Heart right ventricle (tissue), 16 donors: ENCODE data around the gene RIPOR1. TPM values are rescaled to one million over a fixed set of nuclear protein-coding genes. Genes with fewer than 3 reads are reported as not detected.
"Not testable (repeated sequence)": the region's sequence is repeated elsewhere in the genome, so short reads cannot be mapped to it uniquely, and the experiment has no call there.

Experiments
- ATAC-seq, 8 donors: fragments of 200-7000 bp; cut with Tn5 transposase; one replicate each; pipeline ENCODE4 v1.9.1; 2020; ENCODE audit warnings: mild to moderate bottlenecking in 8 of 8, moderate library complexity in 8 of 8, moderate number of reproducible peaks in 1 of 8
- DNase-seq, 2 donors: peaks; one replicate each; pipeline ENCODE4 v3.0.0-alpha.2; 2020
- H3K27ac ChIP-seq, 10 donors: fragments of 200-600 bp; sonication (generic) in 2 of 10; one replicate each; pipeline versions ENCODE4 v1.5.0 to v1.8.0; 2020 to 2022; ENCODE audit warnings: mild to moderate bottlenecking in 3 of 10
- H3K27me3 ChIP-seq, 7 donors: fragments of 200-600 bp; one replicate each; pipeline ENCODE4 v1.8.0; 2021 to 2022; ENCODE audit warnings: mild to moderate bottlenecking in 2 of 7
- H3K36me3 ChIP-seq, 9 donors: fragments of 200-600 bp; sonication (generic) in 1 of 9; one replicate each; pipeline versions ENCODE4 v1.5.0 to v1.8.0; 2020 to 2022; ENCODE audit warnings: mild to moderate bottlenecking in 2 of 9
- H3K4me1 ChIP-seq, 9 donors: fragments of 200-600 bp; sonication (generic) in 1 of 9; one replicate each; pipeline versions ENCODE4 v1.5.0 to v1.8.0; 2020 to 2022; ENCODE audit warnings: mild to moderate bottlenecking in 4 of 9
- H3K4me3 ChIP-seq, 10 donors: fragments of 200-600 bp; sonication (generic) in 2 of 10; one replicate each; pipeline versions ENCODE4 v1.5.0 to v1.8.0; 2020 to 2022; ENCODE audit warnings: mild to moderate bottlenecking in 7 of 10, moderate library complexity in 2 of 10
- H3K9me3 ChIP-seq, 11 donors: fragments of 200-600 bp in 10 of 11; sonication (generic) in 2 of 11; one replicate each; pipeline versions ENCODE4 v1.5.0 to v1.8.0; 2013 to 2022; ENCODE audit warnings: mild to moderate bottlenecking in 2 of 11, control low read depth in 1 of 11, moderate library complexity in 1 of 11
- WGBS, 2 donors: extraction: QIAGEN DNeasy Blood & Tissue Kit; methylation state at CpG; one replicate each; pipeline ENCODE4 v1.1.7; 2013; ENCODE audit warnings: inconsistent platforms in 1 of 2; 5-methylcytosine and 5-hydroxymethylcytosine counted together
- intact Hi-C, 10 donors: fragments of 100-400 bp; cut with DNase I; formaldehyde crosslinking; loops; one replicate each; pipeline versions ENCODE4 v1.11.1 to v1.14.2; 2022
- polyA plus RNA-seq, 2 donors: library from polyadenylated mRNA; stranded (reverse); fragments of 200-250 nt; gene quantifications; one replicate each; pipeline ENCODE4 v1.2.3, GENCODE V29; 2013
- total RNA-seq, 10 donors: library from RNA; stranded (reverse); fragmentation: NEBNext Ultra II Directional in 3 of 10; extraction: Animal tissue kit (Norgen Biotek cat#: 25700) in 3 of 10; gene quantifications; one replicate each; pipeline versions ENCODE4 v1.2.1 to v1.2.4, GENCODE V29; 2021 to 2023
- TF ChIP-seq, protein P1 (sequence below), 9 donors: fragments of 200-600 bp; sonication (generic) in 2 of 9; IDR thresholded peaks; one replicate each; pipeline versions ENCODE4 v1.5.0 to v1.8.0; 2021 to 2022; ENCODE audit warnings: antibody characterized with exemption in 9 of 9, mild to moderate bottlenecking in 5 of 9, moderate library complexity in 1 of 9
- donor health status: Arrhythmogenic right ventricular cardiomyopathy.
- donor health status: ischemic (EF 13 %, LVEDD 7.1; RV severe dilation, severe dysfunction).
- donor health status: healthy with polysubstance abuse.
- donor health status: DM: no; HTN: yes; CAD: no.
- donor health status: DM: no; HTN: no; CAD: no.
- donor health status: ischemic (EF 25% LVEDD 6.9; RV normal size, moderate dysfunction).
- donor health status: ischemic (EF 25% LVEDD 5.7; RV mildly dilated, moderate dysfunction).
- donor health status: healthy.
- donor health status: DM: yes; HTN: yes; CAD: no.
- donor health status: Ischemic cardiomyopathy.
- donor health status: ischemic (EF 35%, LVEDD 5.7; RV mildly dilated, moderate dysfunction).
- donor health status: nonischemic (EF 11% LVEDD 7.7; RV severe dilation, severe dysfunction).
- donor health status: DM: yes; HTN: yes; CAD: no.
- donor health status: PGD.
- donor health status: ischemic (EF 29% LVEDD 5.4; RV normal size, mild dysfunction).
- donor health status: nonischemic (EF 23%, LVEDD 6.1; RV moderate dilation, normal function).

Gene RIPOR1
- total and polyA plus RNA-seq, 12 donors, result 40.0 to 86.1 (median 69.2) TPM

DNA sequence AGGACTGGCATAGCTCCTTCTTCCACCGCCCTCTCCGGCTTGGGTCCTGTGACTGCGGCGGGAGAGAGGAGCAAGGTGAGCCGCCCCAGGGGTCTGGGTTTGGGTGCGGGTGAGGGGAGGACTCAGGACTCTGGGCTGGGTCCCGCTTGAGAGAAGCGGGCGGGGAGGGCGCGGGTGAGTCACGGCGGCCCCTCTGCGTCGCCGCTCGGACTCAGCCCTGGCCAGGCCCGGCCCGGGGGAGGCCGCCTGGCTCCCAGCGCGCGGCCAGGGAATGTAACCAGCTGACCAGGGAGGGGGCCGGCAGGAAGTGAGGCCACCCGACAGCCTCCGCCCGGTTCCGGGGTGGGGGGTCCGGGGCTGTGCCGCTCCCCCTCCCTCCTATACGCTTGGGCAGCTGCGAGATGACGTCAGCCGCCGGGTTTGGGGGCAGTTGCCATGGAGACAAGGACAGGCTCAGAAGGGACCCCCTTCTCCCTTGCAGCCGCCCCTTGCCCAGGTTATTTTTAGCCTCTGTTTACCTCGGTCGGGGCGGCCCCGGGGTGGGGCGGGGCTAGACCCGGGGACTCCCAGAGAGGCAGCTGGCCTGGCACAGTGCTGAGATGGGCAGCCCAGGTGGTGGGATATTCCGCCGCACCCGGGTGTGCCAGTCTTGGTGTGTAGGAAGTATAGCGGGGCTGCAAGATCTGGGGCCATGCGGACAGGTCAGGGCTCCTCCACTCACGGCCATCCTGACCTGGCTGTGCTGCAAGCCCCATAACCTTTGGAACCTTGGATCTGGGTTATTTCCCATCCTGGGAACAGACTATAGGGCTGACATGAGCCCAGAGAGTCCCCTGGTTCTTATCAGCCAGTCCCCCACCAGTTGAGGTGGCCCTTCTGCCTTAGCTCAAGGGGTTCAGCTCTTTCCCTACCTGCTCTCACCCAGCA lies 1.6 kb downstream of the RIPOR1 start:
- H3K4me3 ChIP-seq, result peak overlapping the region; percentile 77 to 99 (median 95)
- H3K27me3 ChIP-seq, result no peaks in the 10 kb centered on the region
- H3K4me1 ChIP-seq, result peaks cover 13 to 86% (median 57%) of the 10 kb centered on the region in 9 donors
- H3K36me3 ChIP-seq, result peaks cover 0 to 10% (median 0%) of the 10 kb centered on the region in 9 donors
- no peaks in the 10 kb centered on the region for H3K9me3 ChIP-seq
- TF ChIP-seq, protein P1, sequence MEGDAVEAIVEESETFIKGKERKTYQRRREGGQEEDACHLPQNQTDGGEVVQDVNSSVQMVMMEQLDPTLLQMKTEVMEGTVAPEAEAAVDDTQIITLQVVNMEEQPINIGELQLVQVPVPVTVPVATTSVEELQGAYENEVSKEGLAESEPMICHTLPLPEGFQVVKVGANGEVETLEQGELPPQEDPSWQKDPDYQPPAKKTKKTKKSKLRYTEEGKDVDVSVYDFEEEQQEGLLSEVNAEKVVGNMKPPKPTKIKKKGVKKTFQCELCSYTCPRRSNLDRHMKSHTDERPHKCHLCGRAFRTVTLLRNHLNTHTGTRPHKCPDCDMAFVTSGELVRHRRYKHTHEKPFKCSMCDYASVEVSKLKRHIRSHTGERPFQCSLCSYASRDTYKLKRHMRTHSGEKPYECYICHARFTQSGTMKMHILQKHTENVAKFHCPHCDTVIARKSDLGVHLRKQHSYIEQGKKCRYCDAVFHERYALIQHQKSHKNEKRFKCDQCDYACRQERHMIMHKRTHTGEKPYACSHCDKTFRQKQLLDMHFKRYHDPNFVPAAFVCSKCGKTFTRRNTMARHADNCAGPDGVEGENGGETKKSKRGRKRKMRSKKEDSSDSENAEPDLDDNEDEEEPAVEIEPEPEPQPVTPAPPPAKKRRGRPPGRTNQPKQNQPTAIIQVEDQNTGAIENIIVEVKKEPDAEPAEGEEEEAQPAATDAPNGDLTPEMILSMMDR (IDR thresholded peaks at IDR 0.05), result peak in 1 of 9 donors; percentile 9
- WGBS, 2 donors, result 2% methylated on average over 43 to 48 of the region's 48 CpGs
- intact Hi-C loops, result no loop called here
- ATAC-seq (peak; percentile 82 to 92 (median 87)), DNase-seq (peak; percentile 85 to 86)
- peak overlapping the region; percentile 94 to 100 (median 98) for H3K27ac ChIP-seq

- DNase-seq, result peak in 1 of 2 donors; percentile 45
Measured at GRCh38 chr16:67531247-67531646, 2.6 kb downstream of the RIPOR1 start.

GRCh38 chr16:67533024-67533560 lies 4.5 kb downstream of the RIPOR1 start:
- WGBS, 2 donors, result 51 to 57% methylated on average over 9 of the region's 9 CpGs
- peaks cover 20 to 87% (median 73%) of the 10 kb centered on the region in 9 donors for H3K4me1 ChIP-seq
- H3K27me3 ChIP-seq, result no peaks in the 10 kb centered on the region
- H3K36me3 ChIP-seq, result peaks cover 0 to 12% (median 0%) of the 10 kb centered on the region in 9 donors
- no peak overlapping the region for H3K4me3 ChIP-seq
- H3K27ac ChIP-seq, result peak overlapping the region in 7 of 10 donors; percentile 7 to 99 (median 37)
- no peaks in the 10 kb centered on the region for H3K9me3 ChIP-seq
- intact Hi-C loops, result no loop called here
- TF ChIP-seq, protein P1 (IDR thresholded peaks at IDR 0.05), result no peak
- no peak for ATAC-seq
- DNase-seq, result no peak

More at GRCh38 chr16:67531247-67531646, 2.6 kb downstream of the RIPOR1 start:
- Histone ChIP-seq H3K27me3 (no peaks in the 10 kb centered on the region), H3K4me1 (peaks cover 13 to 87% (median 59%) of the 10 kb centered on the region in 9 donors), H3K4me3 (peak overlapping the region in 6 of 10 donors; percentile 77 to 99 (median 96)), H3K36me3 (peaks cover 0 to 12% (median 0%) of the 10 kb centered on the region in 9 donors), H3K27ac (peak overlapping the region in 9 of 10 donors; percentile 94 to 100 (median 98)), H3K9me3 (no peaks in the 10 kb centered on the region)
- TF ChIP-seq, protein P1 (IDR thresholded peaks at IDR 0.05), result no peak
- peak in 1 of 8 donors; percentile 2 for ATAC-seq
- WGBS, 2 donors, result 86% methylated on average over 4 of the region's 4 CpGs
- intact Hi-C loops, result no loop called here

DNA sequence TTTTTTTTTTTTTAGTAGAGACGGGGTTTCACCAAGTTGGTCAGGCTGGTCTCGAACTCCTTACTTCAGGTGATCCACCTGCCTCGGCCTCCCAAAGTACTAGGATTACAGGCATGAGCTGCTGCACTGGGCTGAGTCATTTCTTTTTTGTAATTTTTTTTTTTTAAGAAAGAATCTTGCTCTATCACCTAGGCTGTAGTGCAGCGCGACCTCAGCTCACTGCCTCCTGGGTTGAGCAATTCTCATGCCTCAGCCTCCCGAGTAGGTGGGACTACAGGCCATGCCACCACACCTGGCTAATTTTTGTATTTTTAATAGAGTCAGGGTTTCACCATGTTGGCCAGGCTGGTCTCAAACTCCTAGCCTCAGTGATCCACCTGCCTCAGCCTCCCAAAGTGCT lies 5.4 kb downstream of the RIPOR1 start:
- ATAC-seq, DNase-seq, H3K27me3 ChIP-seq, H3K4me3 ChIP-seq, H3K9me3 ChIP-seq, intact Hi-C loops: not testable (repeated sequence)
- Histone ChIP-seq H3K27ac (peak overlapping the region in 3 of 10 donors; percentile 16 to 30 (median 25)), H3K36me3 (peaks cover 0 to 17% (median 2%) of the 10 kb centered on the region in 9 donors), H3K4me1 (peaks cover 24 to 91% (median 78%) of the 10 kb centered on the region in 9 donors)
- WGBS, 2 donors, result 93 to 95% methylated on average over 6 of the region's 6 CpGs
